HFFc6 (cell line): ENCODE data around the gene HES7. TPM values are rescaled to one million over a fixed set of nuclear protein-coding genes. Genes with fewer than 3 reads are reported as not detected.

ENCODE experiments used
- DNase-seq: peaks from one replicate; pipeline ENCODE4 v3.0.0-alpha.2; 2018
- H3K27ac Mint-ChIP-seq: 2 replicates; pipeline ENCODE4 v1.8.0; 2020; ENCODE audit warnings: mild to moderate bottlenecking, mixed read lengths
- H3K27me3 Mint-ChIP-seq: 2 replicates; pipeline ENCODE4 v1.8.0; 2021; ENCODE audit warnings: mild to moderate bottlenecking, moderate library complexity, mixed read lengths; ENCODE audit not compliant: insufficient read depth
- H3K36me3 Mint-ChIP-seq: 2 replicates; pipeline ENCODE4 v1.8.0; 2021; ENCODE audit warnings: low read depth, mixed read lengths
- H3K4me1 Mint-ChIP-seq: 2 replicates; pipeline ENCODE4 v1.8.0; 2020; ENCODE audit warnings: low read depth, mixed read lengths
- H3K4me3 Mint-ChIP-seq: 2 replicates; pipeline ENCODE4 v1.8.0; 2020; ENCODE audit warnings: mild to moderate bottlenecking, moderate library complexity, mixed read lengths
- H3K9me3 Mint-ChIP-seq: 2 replicates; pipeline ENCODE4 v1.8.0; 2020; ENCODE audit warnings: mild to moderate bottlenecking, mixed read lengths
- total RNA-seq, 6 experiments: library from RNA; stranded (reverse); fragmentation: NEBNext Ultra II Directional; extraction: Animal tissue kit (Norgen Biotek cat#: 25700); gene quantifications; 2 replicates in 1 of 6; 3 replicates in 5 of 6; pipeline ENCODE4 v1.2.3, GENCODE V29; 2021
- TF ChIP-seq, protein P1 (sequence below): fragments of 200-600 bp; sonication (generic); IDR thresholded peaks from 2 replicates; pipeline ENCODE4 v1.5.0; 2021; ENCODE audit warnings: antibody characterized with exemption, mild to moderate bottlenecking

The HES7 gene
- total RNA-seq, 6 experiments from 2014 or later, result 0.24 to 0.54 (median 0.41) TPM

DNA sequence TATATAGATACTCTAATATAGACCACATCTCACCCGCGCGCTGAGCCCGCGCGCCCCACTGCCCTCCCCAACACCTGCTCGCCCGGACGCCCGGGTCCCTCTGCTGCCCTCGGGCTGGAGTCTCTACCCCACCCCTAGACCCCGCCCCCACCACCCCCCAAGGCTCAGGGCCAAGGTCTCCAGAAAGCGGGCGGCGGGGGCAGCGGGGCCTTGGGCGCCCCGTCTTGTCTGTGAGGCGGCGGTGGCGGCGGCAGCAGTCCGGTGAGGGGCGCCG lies 2.6 kb downstream of the HES7 start:
- Mint-ChIP-seq H3K9me3 (peaks cover 7% of the 10 kb centered on the region; the same call in 1 of the 2 replicates), H3K4me1 (peaks cover 71% of the 10 kb centered on the region), H3K4me3 (peak overlapping the region; percentile 88), H3K27me3 (peaks cover 18% of the 10 kb centered on the region), H3K36me3 (no peaks in the 10 kb centered on the region), H3K27ac (no peak overlapping the region)
- TF ChIP-seq, protein P1, sequence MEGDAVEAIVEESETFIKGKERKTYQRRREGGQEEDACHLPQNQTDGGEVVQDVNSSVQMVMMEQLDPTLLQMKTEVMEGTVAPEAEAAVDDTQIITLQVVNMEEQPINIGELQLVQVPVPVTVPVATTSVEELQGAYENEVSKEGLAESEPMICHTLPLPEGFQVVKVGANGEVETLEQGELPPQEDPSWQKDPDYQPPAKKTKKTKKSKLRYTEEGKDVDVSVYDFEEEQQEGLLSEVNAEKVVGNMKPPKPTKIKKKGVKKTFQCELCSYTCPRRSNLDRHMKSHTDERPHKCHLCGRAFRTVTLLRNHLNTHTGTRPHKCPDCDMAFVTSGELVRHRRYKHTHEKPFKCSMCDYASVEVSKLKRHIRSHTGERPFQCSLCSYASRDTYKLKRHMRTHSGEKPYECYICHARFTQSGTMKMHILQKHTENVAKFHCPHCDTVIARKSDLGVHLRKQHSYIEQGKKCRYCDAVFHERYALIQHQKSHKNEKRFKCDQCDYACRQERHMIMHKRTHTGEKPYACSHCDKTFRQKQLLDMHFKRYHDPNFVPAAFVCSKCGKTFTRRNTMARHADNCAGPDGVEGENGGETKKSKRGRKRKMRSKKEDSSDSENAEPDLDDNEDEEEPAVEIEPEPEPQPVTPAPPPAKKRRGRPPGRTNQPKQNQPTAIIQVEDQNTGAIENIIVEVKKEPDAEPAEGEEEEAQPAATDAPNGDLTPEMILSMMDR, result no peak
- no peak for DNase-seq

DNA sequence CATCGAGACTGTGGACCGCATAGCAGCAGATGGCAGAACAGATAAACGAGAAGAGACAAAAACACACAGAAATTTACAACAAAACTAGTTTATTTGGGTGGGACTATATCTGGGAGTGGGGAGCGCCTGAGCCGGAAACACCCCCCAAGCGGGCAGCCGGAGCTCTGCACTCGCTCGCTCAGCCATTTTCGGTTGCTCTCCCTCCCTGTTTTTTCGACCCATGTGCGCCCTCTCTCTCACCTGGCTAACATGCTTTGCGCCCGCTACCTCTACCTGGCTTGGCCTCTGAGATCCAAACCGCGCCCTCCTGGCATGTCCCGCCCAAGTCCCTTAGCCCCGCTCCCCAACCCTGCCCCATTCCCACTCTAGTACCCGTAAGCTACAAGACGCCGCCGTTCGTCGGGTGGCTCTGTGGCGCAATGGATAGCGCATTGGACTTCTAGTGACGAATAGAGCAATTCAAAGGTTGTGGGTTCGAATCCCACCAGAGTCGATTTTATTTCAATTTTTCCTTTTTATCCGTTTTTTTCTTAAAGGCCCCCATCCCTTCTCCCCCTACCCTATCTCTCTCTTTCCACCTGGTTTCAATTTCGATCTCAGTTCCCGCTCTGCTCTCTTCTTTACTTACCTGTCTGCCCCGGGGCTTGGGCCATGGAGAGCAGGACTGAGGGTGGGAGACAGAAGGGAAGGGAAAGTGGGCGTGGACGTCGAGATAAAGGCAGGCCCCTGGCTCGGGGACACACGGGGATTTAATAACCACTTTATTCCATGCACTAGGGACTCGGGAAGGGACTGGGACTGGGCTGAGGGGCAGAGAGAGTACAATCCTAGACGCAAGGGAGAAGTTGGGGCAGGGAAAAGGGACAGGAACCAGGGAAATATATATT lies 3.1 kb downstream of the HES7 start:
- TF ChIP-seq, protein P1, result peak; percentile 76
- Mint-ChIP-seq H3K4me1 (peaks cover 66% of the 10 kb centered on the region), H3K27ac (peak overlapping the region; percentile 91), H3K9me3 (peaks cover 7% of the 10 kb centered on the region; the same call in 1 of the 2 replicates), H3K4me3 (peak overlapping the region; percentile 88), H3K27me3 (peaks cover 20% of the 10 kb centered on the region), H3K36me3 (no peaks in the 10 kb centered on the region)
- peak; percentile 66 for DNase-seq

DNA sequence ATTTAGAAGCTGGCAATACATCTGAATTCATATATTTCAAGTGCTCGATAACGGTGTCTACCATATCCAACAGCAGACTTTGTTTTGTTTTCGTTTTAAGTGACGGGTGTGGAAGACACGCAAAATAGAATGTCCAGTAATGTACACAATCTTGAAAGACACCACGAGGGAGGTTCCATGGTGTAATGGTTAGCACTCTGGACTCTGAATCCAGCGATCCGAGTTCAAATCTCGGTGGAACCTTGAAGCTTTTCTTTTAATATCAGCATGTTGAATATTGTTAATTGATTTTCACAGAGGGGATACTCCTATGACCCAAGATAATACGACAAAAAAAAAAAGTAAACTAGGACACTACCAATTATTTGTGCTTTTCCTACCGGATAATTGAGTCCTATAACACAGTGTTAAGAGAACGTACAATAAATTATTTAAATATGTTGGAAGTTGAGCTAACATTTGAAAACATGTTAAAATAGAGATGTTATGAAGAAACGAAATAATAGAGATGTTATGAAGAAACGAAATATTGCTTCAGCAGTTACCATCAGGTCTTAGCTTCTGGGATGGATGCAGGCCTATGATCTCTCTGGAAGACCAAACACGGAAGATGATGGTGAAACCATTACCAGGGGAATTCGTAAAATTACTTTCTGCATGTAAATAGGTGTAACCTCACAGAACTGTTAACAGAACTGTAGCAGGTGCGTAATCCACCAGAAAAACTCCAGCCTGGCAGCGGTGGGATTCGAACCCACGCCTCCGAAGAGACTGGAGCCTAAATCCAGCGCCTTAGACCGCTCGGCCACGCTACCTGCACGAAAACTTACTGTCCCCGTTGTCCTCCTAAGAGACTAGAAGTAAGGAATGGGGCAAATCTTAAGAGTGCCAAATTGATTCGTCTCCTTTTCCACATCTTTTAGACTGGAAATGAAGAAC lies 4.1 kb downstream of the HES7 start:
- Mint-ChIP-seq H3K27me3 (peaks cover 25% of the 10 kb centered on the region), H3K27ac (peak overlapping the region; percentile 91)

DNA sequence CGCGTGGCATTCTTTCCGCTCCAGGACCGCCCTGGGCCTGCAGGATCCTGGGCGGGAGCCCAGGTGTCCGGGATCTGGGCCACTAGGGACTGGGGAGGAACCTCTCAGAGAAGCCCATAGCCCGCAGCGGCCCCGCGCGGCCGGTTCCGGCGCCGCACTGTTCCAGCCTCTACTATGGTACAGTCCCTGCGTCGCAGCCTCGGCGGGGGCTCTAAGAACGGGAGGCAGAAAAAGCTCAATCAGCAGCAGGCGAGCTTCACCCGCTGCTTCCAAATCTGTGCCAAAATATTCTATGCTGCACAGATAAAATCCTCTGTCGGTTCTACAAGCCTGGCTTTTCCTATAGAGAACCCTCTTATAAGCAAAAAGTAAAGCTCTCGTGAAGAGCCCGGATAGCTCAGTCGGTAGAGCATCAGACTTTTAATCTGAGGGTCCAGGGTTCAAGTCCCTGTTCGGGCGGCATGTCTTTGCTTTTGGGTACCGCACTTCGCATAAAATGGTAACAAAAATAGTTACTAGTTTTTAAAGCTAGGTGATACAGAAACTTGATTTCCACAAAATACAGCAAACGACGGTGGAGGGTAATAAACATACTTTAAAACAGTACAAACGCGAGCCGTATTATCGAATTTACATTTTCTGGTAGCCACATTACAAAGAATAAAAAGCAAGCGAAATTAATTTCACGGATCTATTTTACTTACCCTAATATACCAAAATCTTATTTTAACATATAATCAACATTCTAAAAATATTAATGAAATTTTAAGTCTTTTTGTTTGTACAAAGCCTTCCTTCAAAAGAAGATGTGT lies 4.9 kb downstream of the HES7 start:
- Mint-ChIP-seq H3K4me1 (peaks cover 49% of the 10 kb centered on the region), H3K27me3 (peaks cover 28% of the 10 kb centered on the region), H3K36me3 (no peaks in the 10 kb centered on the region), H3K9me3 (peaks cover 7% of the 10 kb centered on the region; the same call in 1 of the 2 replicates), H3K4me3 (peak overlapping the region; percentile 88), H3K27ac (peak overlapping the region; percentile 91)
- TF ChIP-seq, protein P1, result peak; percentile 86
- peak; percentile 79 for DNase-seq

More for the DNA sequence above, 4.1 kb downstream of the HES7 start:
- TF ChIP-seq, protein P1, result no peak
- Mint-ChIP-seq H3K4me3 (peak overlapping the region; percentile 88), H3K36me3 (no peaks in the 10 kb centered on the region), H3K9me3 (peaks cover 7% of the 10 kb centered on the region; the same call in 1 of the 2 replicates), H3K4me1 (peaks cover 58% of the 10 kb centered on the region)
- DNase-seq, result peak; percentile 94
